WTC11 (cell line): Measurements from ENCODE around the gene AMPD3. TPM values are rescaled to one million over a fixed set of nuclear protein-coding genes. Genes with fewer than 3 reads are reported as not detected.

Experiments
- ATAC-seq: fragments of 200-7000 bp; cut with Tn5 transposase; 2 replicates; pipeline ENCODE4 v1.10.0; 2021; ENCODE audit warnings: mild to moderate bottlenecking, moderate library complexity
- CTCF ChIA-PET: fragments of 300-600 bp; sonication (Branson Sonifier 250); formaldehyde crosslinking; loops from one replicate; lab custom pipeline; 2021; ENCODE audit warnings: antibody characterized with exemption; lab: Charles Lee
- POLR2A ChIA-PET: fragments of 350-600 bp; sonication (Branson Sonifier 250); formaldehyde crosslinking; loops from one replicate; lab custom pipeline; 2021; ENCODE audit warnings: antibody characterized with exemption; lab: Charles Lee
- DNase-seq: peaks from one replicate; pipeline ENCODE4 v3.0.0; 2021; ENCODE audit warnings: low spot score
- H3K27ac Mint-ChIP-seq: 2 replicates; pipeline ENCODE4 v1.8.0; 2021; ENCODE audit warnings: mixed read lengths
- H3K27me3 Mint-ChIP-seq: 2 replicates; pipeline ENCODE4 v1.8.0; 2021; ENCODE audit warnings: low read depth, mild to moderate bottlenecking, moderate library complexity, mixed read lengths
- H3K36me3 Mint-ChIP-seq: 2 replicates; pipeline ENCODE4 v1.8.0; 2021; ENCODE audit warnings: mixed read lengths
- H3K4me1 Mint-ChIP-seq: 2 replicates; pipeline ENCODE4 v1.8.0; 2022; ENCODE audit warnings: mixed read lengths
- H3K4me3 Mint-ChIP-seq: 2 replicates; pipeline ENCODE4 v1.8.0; 2021; ENCODE audit warnings: mild to moderate bottlenecking, moderate library complexity, mixed read lengths
- H3K9me3 Mint-ChIP-seq: 2 replicates; pipeline ENCODE4 v1.8.0; 2021; ENCODE audit warnings: mixed read lengths
- CREB1 ChIP-seq: sonication (generic); formaldehyde crosslinking; IDR thresholded peaks from 2 replicates; pipeline ENCODE4 v1.8.0; 2023; ENCODE audit warnings: mild to moderate bottlenecking, missing genetic modification reagents
- CREM ChIP-seq: sonication (generic); formaldehyde crosslinking; IDR thresholded peaks from 2 replicates; pipeline ENCODE4 v1.8.1; 2022; ENCODE audit warnings: mild to moderate bottlenecking, missing genetic modification reagents, moderate library complexity
- HMGA2 ChIP-seq: fragments of 250-450 bp; sonication (Bioruptor Pico); IDR thresholded peaks from 2 replicates; pipeline ENCODE4 v1.4.0; 2021; ENCODE audit warnings: mild to moderate bottlenecking, moderate library complexity
- JUN ChIP-seq: sonication (generic); formaldehyde crosslinking; IDR thresholded peaks from 2 replicates; pipeline ENCODE4 v1.8.0; 2023; ENCODE audit warnings: mild to moderate bottlenecking, missing genetic modification reagents
- KAT7 ChIP-seq: sonication (generic); formaldehyde crosslinking; IDR thresholded peaks from 2 replicates; pipeline ENCODE4 v1.8.1; 2023; ENCODE audit warnings: missing genetic modification reagents, mild to moderate bottlenecking, borderline replicate concordance
- NR1H2 ChIP-seq: sonication (generic); formaldehyde crosslinking; IDR thresholded peaks from 2 replicates; pipeline ENCODE4 v1.9.0; 2021; ENCODE audit warnings: mild to moderate bottlenecking, moderate library complexity, missing genetic modification reagents
- RORB ChIP-seq: fragments of 250-450 bp; sonication (Bioruptor Pico); IDR thresholded peaks from 2 replicates; pipeline ENCODE4 v1.9.0; 2021; ENCODE audit warnings: mild to moderate bottlenecking
- SMAD4 ChIP-seq: sonication (generic); formaldehyde crosslinking; IDR thresholded peaks from 2 replicates; pipeline ENCODE4 v1.8.0; 2022; ENCODE audit warnings: mild to moderate bottlenecking, missing genetic modification reagents
- SOX15 ChIP-seq: fragments of 250-450 bp; sonication (Bioruptor Pico); IDR thresholded peaks from 2 replicates; pipeline ENCODE4 v1.9.0; 2021; ENCODE audit warnings: mild to moderate bottlenecking
- TEAD4 ChIP-seq: sonication (generic); formaldehyde crosslinking; IDR thresholded peaks from 2 replicates; pipeline ENCODE4 v1.8.0; 2022; ENCODE audit warnings: mild to moderate bottlenecking, missing genetic modification reagents
- total RNA-seq: library from RNA; stranded (reverse); gene quantifications from 3 replicates; pipeline ENCODE4 v1.2.3, GENCODE V29; 2021
- TF ChIP-seq, protein P1 (sequence below): sonication (generic); formaldehyde crosslinking; IDR thresholded peaks from 2 replicates; pipeline ENCODE4 v1.8.1; 2023; ENCODE audit warnings: mild to moderate bottlenecking, moderate library complexity, missing genetic modification reagents
- TF ChIP-seq, protein P2 (sequence below): sonication (generic); formaldehyde crosslinking; IDR thresholded peaks from 2 replicates; pipeline ENCODE4 v1.8.1; 2023; ENCODE audit warnings: mild to moderate bottlenecking, missing genetic modification reagents, moderate library complexity
- TF ChIP-seq, protein P3 (sequence below): fragments of 200-600 bp; IDR thresholded peaks from 2 replicates; pipeline ENCODE4 v1.8.0; 2022; ENCODE audit warnings: antibody characterized with exemption
- TF ChIP-seq, protein P4 (sequence below): fragments of 250-450 bp; sonication (Bioruptor Pico); conservative IDR thresholded peaks from 2 replicates; pipeline ENCODE4 v1.9.0; 2021; ENCODE audit warnings: mild to moderate bottlenecking
- TF ChIP-seq, protein P5 (sequence below): fragments of 250-450 bp; sonication (Bioruptor Pico); IDR thresholded peaks from 2 replicates; pipeline ENCODE4 v1.9.0; 2021; ENCODE audit warnings: mild to moderate bottlenecking, borderline replicate concordance
- TF ChIP-seq, protein P6 (sequence below): sonication (generic); formaldehyde crosslinking; IDR thresholded peaks from 2 replicates; pipeline ENCODE4 v1.8.1; 2023; ENCODE audit warnings: mild to moderate bottlenecking, missing genetic modification reagents
- TF ChIP-seq, protein P7 (sequence below): sonication (generic); formaldehyde crosslinking; IDR thresholded peaks from 2 replicates; pipeline ENCODE4 v1.8.1; 2022; ENCODE audit warnings: missing genetic modification reagents, borderline replicate concordance

Gene AMPD3
- total RNA-seq, 1 experiment from 2014 or later, result 6.4 TPM

DNA sequence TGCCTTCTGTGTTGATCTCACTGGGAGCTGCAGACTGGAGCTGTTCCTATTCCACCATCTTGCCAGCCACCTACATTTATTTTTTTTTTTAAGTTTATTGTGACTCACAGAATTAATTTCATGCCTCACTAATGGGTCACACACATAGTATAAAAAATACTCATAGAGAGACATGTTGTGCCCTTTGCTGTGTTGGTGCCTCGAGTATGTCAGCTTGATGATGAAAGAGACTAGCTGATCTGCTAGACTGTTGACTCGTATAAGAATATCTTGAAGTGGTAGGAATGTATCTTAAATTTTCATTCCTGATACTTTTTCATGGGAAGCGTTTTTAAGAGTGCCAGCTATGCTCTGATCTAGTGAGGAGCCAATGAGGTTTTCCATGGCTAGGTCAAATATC, 28.6 kb upstream of the AMPD3 start (continued):
- TF ChIP-seq, protein P1, sequence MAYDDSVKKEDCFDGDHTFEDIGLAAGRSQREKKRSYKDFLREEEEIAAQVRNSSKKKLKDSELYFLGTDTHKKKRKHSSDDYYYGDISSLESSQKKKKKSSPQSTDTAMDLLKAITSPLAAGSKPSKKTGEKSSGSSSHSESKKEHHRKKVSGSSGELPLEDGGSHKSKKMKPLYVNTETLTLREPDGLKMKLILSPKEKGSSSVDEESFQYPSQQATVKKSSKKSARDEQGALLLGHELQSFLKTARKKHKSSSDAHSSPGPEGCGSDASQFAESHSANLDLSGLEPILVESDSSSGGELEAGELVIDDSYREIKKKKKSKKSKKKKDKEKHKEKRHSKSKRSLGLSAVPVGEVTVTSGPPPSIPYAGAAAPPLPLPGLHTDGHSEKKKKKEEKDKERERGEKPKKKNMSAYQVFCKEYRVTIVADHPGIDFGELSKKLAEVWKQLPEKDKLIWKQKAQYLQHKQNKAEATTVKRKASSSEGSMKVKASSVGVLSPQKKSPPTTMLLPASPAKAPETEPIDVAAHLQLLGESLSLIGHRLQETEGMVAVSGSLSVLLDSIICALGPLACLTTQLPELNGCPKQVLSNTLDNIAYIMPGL, result no peak
- TF ChIP-seq SMAD4 (CRISPR knock-in tag) (no peak), KAT7 (no peak), TEAD4 (CRISPR knock-in tag) (no peak)
- TF ChIP-seq, all 79 proteins: peak for 0

DNA sequence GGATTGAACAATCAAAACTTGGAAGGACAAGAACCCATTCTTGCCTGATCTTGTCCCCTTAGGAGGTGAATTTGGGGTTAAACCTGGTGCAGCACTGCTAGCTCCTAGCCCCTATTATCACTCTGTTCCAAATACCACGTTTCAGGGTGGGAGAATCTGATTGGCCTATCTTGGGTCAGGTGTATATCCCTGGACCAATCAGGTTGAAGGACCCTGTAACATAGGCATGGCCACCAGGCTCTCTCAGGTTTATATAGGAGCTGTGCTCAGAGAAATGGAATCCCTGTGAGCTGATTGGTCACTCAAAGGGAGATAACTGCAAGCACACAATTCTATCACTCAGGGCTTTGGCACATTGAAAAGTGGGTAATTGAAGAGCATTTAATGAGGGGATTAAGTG, 26.6 kb upstream of the AMPD3 start:
- Mint-ChIP-seq H3K36me3 (peaks cover 9% of the 10 kb centered on the region), H3K4me3 (no peak overlapping the region), H3K9me3 (peaks cover 30% of the 10 kb centered on the region), H3K27ac (no peak overlapping the region), H3K27me3 (peaks cover 12% of the 10 kb centered on the region; the same call in 1 of the 2 replicates), H3K4me1 (no peaks in the 10 kb centered on the region)
- TF ChIP-seq, protein P2, sequence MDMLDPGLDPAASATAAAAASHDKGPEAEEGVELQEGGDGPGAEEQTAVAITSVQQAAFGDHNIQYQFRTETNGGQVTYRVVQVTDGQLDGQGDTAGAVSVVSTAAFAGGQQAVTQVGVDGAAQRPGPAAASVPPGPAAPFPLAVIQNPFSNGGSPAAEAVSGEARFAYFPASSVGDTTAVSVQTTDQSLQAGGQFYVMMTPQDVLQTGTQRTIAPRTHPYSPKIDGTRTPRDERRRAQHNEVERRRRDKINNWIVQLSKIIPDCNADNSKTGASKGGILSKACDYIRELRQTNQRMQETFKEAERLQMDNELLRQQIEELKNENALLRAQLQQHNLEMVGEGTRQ (CRISPR knock-in tag), result peak; percentile 23; the same call in 1 of the 2 replicates
- TF ChIP-seq CREM (CRISPR knock-in tag), result no peak
- CTCF ChIA-PET, result interaction anchor here (1.7 kb wide), 1 partner anchor 23 kb away, joined by 6 read pairs; no protein-coding TSS in a partner anchor
- POLR2A ChIA-PET, result no interaction called here
- no peak for DNase-seq
- peak; percentile 65 for ATAC-seq

DNA sequence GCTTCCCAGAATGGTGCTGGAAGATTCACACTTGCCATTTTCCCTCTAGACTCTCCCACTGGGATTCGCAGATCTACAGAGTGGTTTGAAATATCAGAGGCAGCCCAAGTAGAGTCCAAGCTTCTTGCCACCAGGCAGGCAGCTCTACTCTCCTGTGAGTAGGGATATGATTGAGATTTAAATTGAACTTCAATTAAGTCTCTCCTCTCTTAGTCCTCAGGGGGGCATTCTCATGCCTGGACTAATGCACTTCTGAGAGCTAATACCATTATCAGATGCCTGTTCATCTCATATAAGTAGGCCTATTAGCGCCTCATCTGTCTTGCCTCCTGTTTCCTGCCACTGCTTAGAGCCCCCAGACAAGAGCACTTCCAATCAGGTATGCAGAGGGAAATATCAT, 25.5 kb upstream of the AMPD3 start:
- DNase-seq (no peak), ATAC-seq (no peak)
- H3K27ac Mint-ChIP-seq, result no peak overlapping the region
- ChIA-PET CTCF (interaction anchor here (1.0 to 1.7 kb wide), 2 partner anchors 22 to 26 kb away, joined by 3 to 6 read pairs; partner anchors contain the start of gene AMPD3), POLR2A (no interaction called here)
- H3K9me3 Mint-ChIP-seq, result peaks cover 23% of the 10 kb centered on the region
- peaks cover 8% of the 10 kb centered on the region for H3K36me3 Mint-ChIP-seq
- H3K4me1 Mint-ChIP-seq, result no peaks in the 10 kb centered on the region
- H3K4me3 Mint-ChIP-seq, result no peak overlapping the region
- H3K27me3 Mint-ChIP-seq, result peaks cover 6% of the 10 kb centered on the region; the same call in 1 of the 2 replicates
- TF ChIP-seq CREB1 (CRISPR knock-in tag) (no peak), SOX15 (CRISPR knock-in tag) (no peak), NR1H2 (CRISPR knock-in tag) (no peak), HMGA2 (no peak), JUN (no peak), RORB (CRISPR knock-in tag) (no peak)
- TF ChIP-seq, protein P3, sequence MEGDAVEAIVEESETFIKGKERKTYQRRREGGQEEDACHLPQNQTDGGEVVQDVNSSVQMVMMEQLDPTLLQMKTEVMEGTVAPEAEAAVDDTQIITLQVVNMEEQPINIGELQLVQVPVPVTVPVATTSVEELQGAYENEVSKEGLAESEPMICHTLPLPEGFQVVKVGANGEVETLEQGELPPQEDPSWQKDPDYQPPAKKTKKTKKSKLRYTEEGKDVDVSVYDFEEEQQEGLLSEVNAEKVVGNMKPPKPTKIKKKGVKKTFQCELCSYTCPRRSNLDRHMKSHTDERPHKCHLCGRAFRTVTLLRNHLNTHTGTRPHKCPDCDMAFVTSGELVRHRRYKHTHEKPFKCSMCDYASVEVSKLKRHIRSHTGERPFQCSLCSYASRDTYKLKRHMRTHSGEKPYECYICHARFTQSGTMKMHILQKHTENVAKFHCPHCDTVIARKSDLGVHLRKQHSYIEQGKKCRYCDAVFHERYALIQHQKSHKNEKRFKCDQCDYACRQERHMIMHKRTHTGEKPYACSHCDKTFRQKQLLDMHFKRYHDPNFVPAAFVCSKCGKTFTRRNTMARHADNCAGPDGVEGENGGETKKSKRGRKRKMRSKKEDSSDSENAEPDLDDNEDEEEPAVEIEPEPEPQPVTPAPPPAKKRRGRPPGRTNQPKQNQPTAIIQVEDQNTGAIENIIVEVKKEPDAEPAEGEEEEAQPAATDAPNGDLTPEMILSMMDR, result no peak
- TF ChIP-seq, protein P4, sequence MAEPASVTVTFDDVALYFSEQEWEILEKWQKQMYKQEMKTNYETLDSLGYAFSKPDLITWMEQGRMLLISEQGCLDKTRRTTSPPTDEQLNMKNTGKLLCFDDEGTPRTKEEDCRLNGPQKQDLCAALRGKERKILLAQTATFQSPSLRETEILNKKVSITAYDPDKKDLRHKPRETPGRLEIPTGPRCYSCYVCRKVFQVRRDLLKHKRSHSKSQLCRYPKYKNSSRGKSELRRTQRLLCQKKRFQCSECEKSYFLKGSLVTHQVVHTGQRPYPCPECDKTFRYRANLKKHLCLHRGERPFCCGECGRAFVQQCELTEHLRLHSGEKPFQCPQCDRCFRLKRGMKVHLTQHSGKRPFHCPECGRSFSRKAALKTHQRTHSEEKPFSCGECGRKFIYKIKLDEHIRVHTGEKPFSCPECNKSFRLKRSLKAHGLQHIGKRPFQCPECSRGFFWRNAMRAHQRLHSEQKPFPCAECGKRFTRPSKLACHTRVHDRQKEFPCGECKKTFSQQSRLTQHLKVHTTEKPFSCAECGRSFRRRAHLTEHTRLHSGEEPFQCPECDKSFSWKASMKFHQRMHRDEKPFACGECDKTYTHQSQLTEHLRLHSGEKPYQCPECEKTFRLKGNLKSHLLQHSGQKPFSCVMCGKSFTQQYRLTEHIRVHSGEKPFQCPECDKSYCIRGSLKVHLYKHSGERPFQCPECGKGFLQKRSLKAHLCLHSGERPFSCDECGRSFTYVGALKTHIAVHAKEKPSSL (CRISPR knock-in tag), result no peak
- TF ChIP-seq, protein P2 (CRISPR knock-in tag), result no peak
- TF ChIP-seq, protein P5, sequence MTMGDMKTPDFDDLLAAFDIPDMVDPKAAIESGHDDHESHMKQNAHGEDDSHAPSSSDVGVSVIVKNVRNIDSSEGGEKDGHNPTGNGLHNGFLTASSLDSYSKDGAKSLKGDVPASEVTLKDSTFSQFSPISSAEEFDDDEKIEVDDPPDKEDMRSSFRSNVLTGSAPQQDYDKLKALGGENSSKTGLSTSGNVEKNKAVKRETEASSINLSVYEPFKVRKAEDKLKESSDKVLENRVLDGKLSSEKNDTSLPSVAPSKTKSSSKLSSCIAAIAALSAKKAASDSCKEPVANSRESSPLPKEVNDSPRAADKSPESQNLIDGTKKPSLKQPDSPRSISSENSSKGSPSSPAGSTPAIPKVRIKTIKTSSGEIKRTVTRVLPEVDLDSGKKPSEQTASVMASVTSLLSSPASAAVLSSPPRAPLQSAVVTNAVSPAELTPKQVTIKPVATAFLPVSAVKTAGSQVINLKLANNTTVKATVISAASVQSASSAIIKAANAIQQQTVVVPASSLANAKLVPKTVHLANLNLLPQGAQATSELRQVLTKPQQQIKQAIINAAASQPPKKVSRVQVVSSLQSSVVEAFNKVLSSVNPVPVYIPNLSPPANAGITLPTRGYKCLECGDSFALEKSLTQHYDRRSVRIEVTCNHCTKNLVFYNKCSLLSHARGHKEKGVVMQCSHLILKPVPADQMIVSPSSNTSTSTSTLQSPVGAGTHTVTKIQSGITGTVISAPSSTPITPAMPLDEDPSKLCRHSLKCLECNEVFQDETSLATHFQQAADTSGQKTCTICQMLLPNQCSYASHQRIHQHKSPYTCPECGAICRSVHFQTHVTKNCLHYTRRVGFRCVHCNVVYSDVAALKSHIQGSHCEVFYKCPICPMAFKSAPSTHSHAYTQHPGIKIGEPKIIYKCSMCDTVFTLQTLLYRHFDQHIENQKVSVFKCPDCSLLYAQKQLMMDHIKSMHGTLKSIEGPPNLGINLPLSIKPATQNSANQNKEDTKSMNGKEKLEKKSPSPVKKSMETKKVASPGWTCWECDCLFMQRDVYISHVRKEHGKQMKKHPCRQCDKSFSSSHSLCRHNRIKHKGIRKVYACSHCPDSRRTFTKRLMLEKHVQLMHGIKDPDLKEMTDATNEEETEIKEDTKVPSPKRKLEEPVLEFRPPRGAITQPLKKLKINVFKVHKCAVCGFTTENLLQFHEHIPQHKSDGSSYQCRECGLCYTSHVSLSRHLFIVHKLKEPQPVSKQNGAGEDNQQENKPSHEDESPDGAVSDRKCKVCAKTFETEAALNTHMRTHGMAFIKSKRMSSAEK (CRISPR knock-in tag), result no peak
- TF ChIP-seq, protein P6, sequence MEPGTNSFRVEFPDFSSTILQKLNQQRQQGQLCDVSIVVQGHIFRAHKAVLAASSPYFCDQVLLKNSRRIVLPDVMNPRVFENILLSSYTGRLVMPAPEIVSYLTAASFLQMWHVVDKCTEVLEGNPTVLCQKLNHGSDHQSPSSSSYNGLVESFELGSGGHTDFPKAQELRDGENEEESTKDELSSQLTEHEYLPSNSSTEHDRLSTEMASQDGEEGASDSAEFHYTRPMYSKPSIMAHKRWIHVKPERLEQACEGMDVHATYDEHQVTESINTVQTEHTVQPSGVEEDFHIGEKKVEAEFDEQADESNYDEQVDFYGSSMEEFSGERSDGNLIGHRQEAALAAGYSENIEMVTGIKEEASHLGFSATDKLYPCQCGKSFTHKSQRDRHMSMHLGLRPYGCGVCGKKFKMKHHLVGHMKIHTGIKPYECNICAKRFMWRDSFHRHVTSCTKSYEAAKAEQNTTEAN (CRISPR knock-in tag), result no peak
- TF ChIP-seq, protein P7, sequence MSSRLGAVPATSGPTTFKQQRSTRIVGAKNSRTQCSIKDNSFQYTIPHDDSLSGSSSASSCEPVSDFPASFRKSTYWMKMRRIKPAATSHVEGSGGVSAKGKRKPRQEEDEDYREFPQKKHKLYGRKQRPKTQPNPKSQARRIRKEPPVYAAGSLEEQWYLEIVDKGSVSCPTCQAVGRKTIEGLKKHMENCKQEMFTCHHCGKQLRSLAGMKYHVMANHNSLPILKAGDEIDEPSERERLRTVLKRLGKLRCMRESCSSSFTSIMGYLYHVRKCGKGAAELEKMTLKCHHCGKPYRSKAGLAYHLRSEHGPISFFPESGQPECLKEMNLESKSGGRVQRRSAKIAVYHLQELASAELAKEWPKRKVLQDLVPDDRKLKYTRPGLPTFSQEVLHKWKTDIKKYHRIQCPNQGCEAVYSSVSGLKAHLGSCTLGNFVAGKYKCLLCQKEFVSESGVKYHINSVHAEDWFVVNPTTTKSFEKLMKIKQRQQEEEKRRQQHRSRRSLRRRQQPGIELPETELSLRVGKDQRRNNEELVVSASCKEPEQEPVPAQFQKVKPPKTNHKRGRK (CRISPR knock-in tag), result no peak
